Panc1 (cell line): ENCODE results near the gene KIAA0930. TPM values are rescaled to one million over a fixed set of nuclear protein-coding genes. Genes with fewer than 3 reads are reported as not detected.
A peak's percentile ranks its signal among the peaks of the same experiment; 100 is the strongest.

Source experiments
- ATAC-seq: fragments of 200-7000 bp; cut with Tn5 transposase; 2 replicates; pipeline ENCODE4 v1.9.1; 2020; ENCODE audit warnings: mild to moderate bottlenecking, moderate library complexity
- BruUV-seq: library from RNA; stranded (reverse); fragments of 400-500 nt; replicated peaks from 2 replicates; lab custom pipeline; 2021; lab: Mats Ljungman, UMichigan
- CTCF ChIA-PET: fragments of 300-600 bp; sonication (Branson Sonifier 250); formaldehyde crosslinking; loops from one replicate; lab custom pipeline; 2022; ENCODE audit warnings: antibody characterized with exemption; lab: Charles Lee
- POLR2A ChIA-PET: fragments of 300-600 bp; sonication (Branson Sonifier 250); formaldehyde crosslinking; loops from one replicate; lab custom pipeline; 2022; ENCODE audit warnings: antibody characterized with exemption; lab: Charles Lee
- DNase-seq: peaks from one replicate; pipeline ENCODE4 v3.0.0-alpha.2; 2010; ENCODE audit warnings: low read depth, low spot score
- H3K27ac ChIP-seq: 2 replicates; pipeline ENCODE4 v1.5.1; 2011; ENCODE audit warnings: mild to moderate bottlenecking, low read length, inconsistent platforms
- H3K27me3 ChIP-seq: fragments of 200-500 bp; sonication (Bioruptor generic); 2 replicates; pipeline ENCODE4 v1.6.0; 2014; ENCODE audit warnings: low read length, inconsistent platforms; ENCODE audit not compliant: control insufficient read depth, insufficient read depth
- H3K36me3 ChIP-seq: fragments of 200-500 bp; sonication (Bioruptor generic); 2 replicates; pipeline ENCODE4 v1.5.1; 2014; ENCODE audit warnings: inconsistent platforms, mild to moderate bottlenecking, low read length, moderate library complexity; ENCODE audit not compliant: control insufficient read depth, insufficient read depth
- H3K4me1 ChIP-seq: 2 replicates; pipeline ENCODE4 v1.5.1; 2011; ENCODE audit warnings: inconsistent platforms, mild to moderate bottlenecking, low read length, moderate library complexity; ENCODE audit not compliant: control insufficient read depth, insufficient read depth
- H3K4me3 ChIP-seq, 2 experiments: 2 replicates each; pipeline ENCODE4 v1.5.1; 2011 to 2012; ENCODE audit warnings: low read depth in 2 of 2, low read length in 2 of 2, mild to moderate bottlenecking in 2 of 2, inconsistent platforms in 1 of 2, moderate library complexity in 1 of 2
- H3K9me3 ChIP-seq: fragments of 200-500 bp; sonication (Bioruptor generic); 2 replicates; pipeline ENCODE4 v1.5.1; 2014; ENCODE audit warnings: low read depth, mild to moderate bottlenecking, inconsistent platforms, low read length, moderate library complexity; ENCODE audit not compliant: control insufficient read depth, insufficient read depth
- CTCF ChIP-seq: fragments of 450-650 bp; IDR thresholded peaks from 2 replicates; pipeline ENCODE4 v1.5.1; 2017; ENCODE audit warnings: mild to moderate bottlenecking
- POLR2AphosphoS5 ChIP-seq: IDR thresholded peaks from 2 replicates; pipeline ENCODE4 v1.6.1; 2012; ENCODE audit warnings: mild to moderate bottlenecking, low read depth, low read length, moderate library complexity
- REST ChIP-seq, 2 experiments: IDR thresholded peaks; 2 replicates each; pipeline ENCODE4 v1.6.1; 2011 to 2012; ENCODE audit warnings: low read depth in 2 of 2, control low read depth in 1 of 2, low read length in 1 of 2, mild to moderate bottlenecking in 1 of 2, moderate library complexity in 1 of 2; ENCODE audit not compliant: insufficient read depth in 1 of 2
- SIN3A ChIP-seq: IDR thresholded peaks from 2 replicates; pipeline ENCODE4 v1.6.1; 2012; ENCODE audit warnings: low read depth, mild to moderate bottlenecking, low read length, moderate library complexity, borderline replicate concordance; ENCODE audit not compliant: insufficient read depth
- TCF7L2 ChIP-seq: IDR thresholded peaks from 2 replicates; pipeline ENCODE4 v1.6.1; 2011; ENCODE audit warnings: mild to moderate bottlenecking, low read depth, low read length, inconsistent platforms
- in situ Hi-C: cut with HindIII; loops from 2 replicates; pipeline ENCODE4 v1.10.0; 2016; ENCODE audit warnings: low sequenced_read_pairs, low pct_unique_long_range_greater_than_20kb
- intact Hi-C: fragments of 100-400 bp; cut with micrococcal nuclease; formaldehyde crosslinking; loops from one replicate; pipeline ENCODE4 v1.10.0; 2022; ENCODE audit not compliant: unreplicated experiment
- total RNA-seq: library from RNA; stranded (reverse); gene quantifications from one replicate; pipeline ENCODE4 v1.2.1, GENCODE V29; 2021; ENCODE audit not compliant: unreplicated experiment

The KIAA0930 gene
- total RNA-seq, 1 experiment from 2014 or later, result 42.5 TPM

DNA sequence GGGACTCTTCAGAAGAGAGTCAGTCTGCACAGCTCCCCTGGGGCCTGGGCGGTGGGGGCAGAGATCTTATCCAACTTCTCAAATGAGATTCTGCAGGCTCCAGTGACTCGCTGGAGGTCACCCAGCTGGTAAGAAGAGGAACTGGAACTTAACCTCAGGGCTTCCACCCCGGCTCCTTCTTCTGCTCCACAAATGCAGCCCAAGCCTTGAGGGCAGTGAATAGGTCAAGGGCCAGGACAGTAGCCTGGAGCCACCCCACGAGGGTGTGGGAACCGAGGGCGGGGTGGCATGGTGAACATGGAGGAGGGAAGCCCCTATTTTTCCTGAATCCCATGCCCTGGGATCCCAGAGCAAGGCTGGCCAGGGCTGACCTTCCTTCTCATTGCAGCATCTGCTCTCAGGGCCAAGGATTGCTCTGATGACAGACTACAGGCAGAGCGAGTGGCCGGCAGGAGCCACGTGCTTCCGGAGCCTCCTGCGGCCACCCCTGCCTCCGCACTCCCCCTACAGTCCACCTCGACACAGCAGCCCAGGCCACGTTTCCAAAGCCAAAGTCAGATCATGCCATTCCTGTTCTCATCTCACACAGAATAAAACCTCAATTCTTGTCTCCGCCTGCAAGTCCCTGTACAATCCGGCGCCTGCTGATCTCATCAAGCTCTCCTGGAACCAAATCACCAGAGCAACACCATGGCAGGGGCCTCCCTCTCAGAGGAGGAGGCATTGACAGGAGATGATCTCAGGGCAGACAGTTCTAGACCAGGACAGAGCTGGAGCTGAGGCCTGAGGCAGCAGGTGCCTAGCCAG is 23.0 kb upstream of the KIAA0930 start:
- Histone ChIP-seq H3K27ac (no peak overlapping the region), H3K36me3 (no peaks in the 10 kb centered on the region), H3K4me1 (peaks cover 2% of the 10 kb centered on the region; the same call in 1 of the 2 replicates), H3K4me3 (no peak overlapping the region), H3K9me3 (no peaks in the 10 kb centered on the region), H3K27me3 (no peaks in the 10 kb centered on the region)
- ChIA-PET CTCF (no interaction called here), POLR2A (interaction anchor here (0.5 to 0.6 kb wide), 2 partner anchors 16 to 43 kb away, joined by 4 to 6 read pairs; no protein-coding TSS in a partner anchor)
- intact Hi-C loops, result no loop called here
- no peak for TF ChIP-seq REST (IDR thresholded peaks at IDR 0.05; ENCODE audit: insufficient read depth in 1 of 2, low read depth in 2 of 2, low read length in 1 of 2)
- TF ChIP-seq TCF7L2, result no peak
- peak; percentile 74 for TF ChIP-seq CTCF
- TF ChIP-seq POLR2AphosphoS5, result no peak
- no peak for TF ChIP-seq SIN3A
- ATAC-seq, result peak; percentile 81
- in situ Hi-C loops, result no loop called here
- BruUV-seq, result no TSS peak
- peak; percentile 46 for DNase-seq

GRCh38 chr22:45262931-45263462 is 22.3 kb upstream of the KIAA0930 start:
- no peak for DNase-seq
- H3K36me3 ChIP-seq, result no peaks in the 10 kb centered on the region
- H3K27me3 ChIP-seq, result no peaks in the 10 kb centered on the region
- in situ Hi-C loops (no loop called here), intact Hi-C loops (no loop called here)
- peak; percentile 37; the same call in 1 of the 2 replicates for ATAC-seq
- peaks cover 2% of the 10 kb centered on the region; the same call in 1 of the 2 replicates for H3K4me1 ChIP-seq
- BruUV-seq, result no TSS peak
- no peak overlapping the region for H3K4me3 ChIP-seq
- no peaks in the 10 kb centered on the region for H3K9me3 ChIP-seq
- no peak overlapping the region for H3K27ac ChIP-seq
- CTCF ChIA-PET, result no interaction called here
- POLR2A ChIA-PET, result interaction anchor here (0.5 to 0.6 kb wide), 2 partner anchors 15 to 166 kb away, joined by 3 to 6 read pairs; no protein-coding TSS in a partner anchor
- TF ChIP-seq SIN3A, result no peak
- TF ChIP-seq TCF7L2, result no peak
- TF ChIP-seq POLR2AphosphoS5, result no peak
- TF ChIP-seq REST (IDR thresholded peaks at IDR 0.05; ENCODE audit: insufficient read depth in 1 of 2, low read depth in 2 of 2, low read length in 1 of 2), result no peak
- no peak for TF ChIP-seq CTCF
